GM19023 (cell line): ENCODE results near the gene POLR3F.
"Not testable (repeated sequence)": the region's sequence is repeated elsewhere in the genome, so short reads cannot be mapped to it uniquely, and the experiment has no call there.

Source experiments
- ATAC-seq: cut with Tn5 transposase; IDR thresholded peaks from one replicate; pipeline ENCODE4 v1.9.1; 2021; ENCODE audit warnings: mild to moderate bottlenecking, moderate library complexity; ENCODE audit not compliant: unreplicated experiment

POLR3F gene, protein sequence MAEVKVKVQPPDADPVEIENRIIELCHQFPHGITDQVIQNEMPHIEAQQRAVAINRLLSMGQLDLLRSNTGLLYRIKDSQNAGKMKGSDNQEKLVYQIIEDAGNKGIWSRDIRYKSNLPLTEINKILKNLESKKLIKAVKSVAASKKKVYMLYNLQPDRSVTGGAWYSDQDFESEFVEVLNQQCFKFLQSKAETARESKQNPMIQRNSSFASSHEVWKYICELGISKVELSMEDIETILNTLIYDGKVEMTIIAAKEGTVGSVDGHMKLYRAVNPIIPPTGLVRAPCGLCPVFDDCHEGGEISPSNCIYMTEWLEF

DNA sequence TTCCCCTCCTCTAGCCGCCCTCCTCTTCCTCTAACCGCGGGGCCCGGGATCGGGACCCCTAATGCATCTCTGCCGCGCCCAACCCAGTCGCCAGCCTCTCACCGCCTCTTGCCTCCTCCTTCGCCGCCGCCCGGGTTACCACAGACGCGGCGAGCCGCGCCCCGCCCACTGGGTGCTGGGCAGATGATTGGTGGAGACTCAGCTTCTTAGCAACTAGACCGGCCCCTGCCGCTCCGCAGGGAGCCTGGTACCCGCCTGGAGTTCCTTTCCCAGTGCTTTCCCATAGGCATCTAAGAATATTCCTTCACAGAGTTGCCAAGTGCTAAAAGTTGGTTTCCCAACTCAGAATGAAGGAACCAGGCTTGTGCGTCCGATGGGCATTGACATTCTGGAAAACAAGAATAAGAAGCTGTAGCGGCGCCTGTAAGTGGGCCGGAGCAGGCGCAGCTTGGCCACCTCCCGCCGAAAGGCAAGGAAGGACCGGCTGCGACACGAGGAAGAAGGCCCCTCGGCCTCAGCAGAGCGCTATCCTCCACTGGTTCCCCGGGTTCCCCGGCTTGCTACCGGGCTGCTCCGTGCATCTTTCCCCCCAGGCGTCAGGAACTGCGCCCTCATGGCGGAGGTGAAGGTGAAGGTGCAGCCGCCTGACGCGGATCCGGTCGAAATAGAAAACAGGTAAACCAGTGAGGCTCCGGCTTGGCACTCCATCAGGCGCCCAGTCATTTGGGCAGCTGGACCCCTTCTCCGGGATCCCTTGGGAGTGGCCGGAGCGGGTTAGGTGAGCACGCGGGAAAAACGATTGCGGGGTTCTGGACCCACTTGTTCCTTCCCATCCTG is at the start of gene POLR3F, which contains the start of gene DZANK1:
Gene POLR3F (plus strand): TSS at position 497 of the 837 bp plus-strand sequence. CDS start 117 bp downstream, at position 614.
Gene DZANK1 (minus strand): TSS at position 137 of the 837 bp plus-strand sequence. CDS start 1,672 bp downstream, outside the sequence.
- peak; percentile 99 for ATAC-seq

DNA sequence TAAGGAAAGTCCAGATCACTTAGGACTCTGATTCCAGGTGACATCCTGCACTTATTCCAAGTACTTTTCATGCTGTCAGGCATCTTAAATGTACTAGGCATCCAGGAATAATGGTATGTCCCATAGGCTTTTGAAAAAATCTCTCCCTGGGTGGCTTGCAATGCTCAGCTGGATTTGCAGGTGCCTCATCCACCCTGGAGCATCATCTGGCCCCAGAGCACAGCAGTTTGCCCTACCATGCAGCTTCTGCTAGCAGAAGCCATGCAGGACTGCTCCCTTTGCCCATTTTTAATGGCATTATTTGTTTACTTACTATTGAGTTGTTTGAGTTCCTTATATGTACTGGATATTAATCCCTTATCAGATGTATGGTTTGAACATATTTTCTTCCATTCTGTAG is 45.6 kb upstream of the POLR3F start:
- no peak for ATAC-seq

DNA sequence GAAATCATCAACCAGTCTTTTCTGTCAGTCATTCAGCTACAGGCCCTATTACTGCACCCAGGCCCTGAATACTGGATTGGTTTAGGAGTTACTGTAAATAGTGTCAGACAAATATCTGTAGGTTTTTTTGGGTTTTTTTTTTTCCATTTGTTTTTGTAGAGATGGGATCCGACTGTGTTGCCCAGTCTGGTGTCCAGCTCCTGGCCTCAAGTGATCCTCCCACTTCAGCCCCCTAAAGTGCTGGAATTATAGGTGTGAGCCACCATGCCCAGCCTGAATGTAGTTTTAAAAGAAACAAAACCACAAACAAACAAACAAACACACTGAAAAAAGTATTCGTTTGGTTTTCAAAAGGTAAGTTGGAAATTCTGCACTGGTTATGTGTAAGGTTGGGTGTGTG is 40.0 kb upstream of the POLR3F start:
- ATAC-seq = no peak

DNA sequence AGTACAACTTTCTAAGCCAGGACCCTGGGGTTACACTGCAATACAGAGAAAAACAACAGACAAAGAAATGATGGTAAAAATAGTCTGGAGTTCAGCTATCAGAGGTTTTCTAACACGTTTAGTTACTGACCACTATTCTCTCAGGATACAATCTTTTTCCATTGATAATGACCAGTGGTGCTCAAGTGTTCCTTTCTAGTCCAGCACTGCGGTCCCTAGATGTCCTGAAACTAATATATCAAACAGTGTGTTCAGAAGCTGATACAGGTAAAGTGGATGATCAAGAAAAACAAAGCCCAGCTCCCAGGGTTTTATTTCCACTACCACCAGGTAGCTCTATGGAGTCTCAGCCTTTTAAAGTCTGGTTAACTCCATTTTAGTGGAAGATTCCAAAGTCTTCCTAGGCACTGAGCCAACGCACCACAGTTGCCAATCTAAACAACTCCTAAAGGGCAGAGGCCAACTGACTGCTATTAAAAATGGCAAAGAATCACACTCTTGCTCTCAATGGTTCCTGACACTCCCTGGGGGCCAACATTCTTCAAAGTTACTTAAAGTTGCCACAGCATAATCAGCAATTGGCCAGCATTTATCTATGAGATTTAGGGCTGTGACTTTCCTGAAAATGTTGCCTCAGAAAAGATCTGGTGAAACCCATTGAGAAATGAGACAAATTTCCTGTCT is 38.6 kb upstream of the POLR3F start:
- ATAC-seq = no peak

DNA sequence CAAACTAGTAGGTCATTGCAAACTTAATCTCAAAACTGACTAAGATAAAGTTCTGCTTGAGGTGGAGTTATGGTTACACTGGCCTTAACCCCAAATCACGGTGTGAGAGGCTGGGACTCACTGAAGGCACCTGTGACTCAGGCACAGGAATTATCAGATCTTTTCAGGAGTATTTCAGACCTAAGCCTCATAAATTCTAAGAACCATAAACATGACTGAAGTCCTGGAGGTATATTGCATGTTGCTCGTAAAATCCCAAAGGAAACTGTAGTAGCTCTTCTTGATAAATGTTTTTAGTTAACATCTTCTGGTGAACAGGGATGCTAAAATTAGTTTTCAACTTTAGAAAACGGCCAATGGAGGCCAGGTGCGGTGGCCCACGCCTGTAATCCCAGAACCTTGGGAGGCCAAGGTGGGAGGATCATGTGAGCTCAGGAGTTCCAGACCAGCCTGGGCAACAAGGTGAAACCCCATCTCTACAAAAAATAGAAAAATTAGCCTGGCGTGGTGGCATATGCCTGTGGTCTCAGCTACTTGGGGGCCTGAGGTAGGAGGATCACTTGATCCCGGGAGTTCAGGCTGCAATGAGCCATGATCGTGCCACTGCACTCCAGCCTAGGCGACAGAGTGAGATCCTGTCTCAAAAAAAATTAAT is 36.9 kb upstream of the POLR3F start:
- no peak for ATAC-seq

DNA sequence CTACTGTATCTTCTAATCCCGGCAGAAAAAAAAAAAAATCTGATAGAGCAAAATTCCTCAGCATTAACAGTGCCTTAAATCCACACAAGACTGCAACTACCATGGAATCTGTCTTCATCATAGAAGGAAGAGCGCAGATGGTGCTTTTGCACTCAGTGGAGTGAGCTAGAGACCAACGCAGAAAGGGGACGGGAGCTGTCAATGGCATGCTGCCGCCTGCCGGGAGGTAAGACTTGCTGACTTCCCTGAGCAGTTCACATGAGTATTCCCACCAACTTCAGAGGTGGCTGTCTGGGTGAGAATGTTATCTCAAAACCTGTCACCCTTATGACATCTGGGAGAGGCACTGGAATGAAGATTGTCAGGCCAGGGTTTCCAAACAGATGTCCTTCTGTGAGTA is 36.0 kb upstream of the POLR3F start:
- ATAC-seq = no peak

DNA sequence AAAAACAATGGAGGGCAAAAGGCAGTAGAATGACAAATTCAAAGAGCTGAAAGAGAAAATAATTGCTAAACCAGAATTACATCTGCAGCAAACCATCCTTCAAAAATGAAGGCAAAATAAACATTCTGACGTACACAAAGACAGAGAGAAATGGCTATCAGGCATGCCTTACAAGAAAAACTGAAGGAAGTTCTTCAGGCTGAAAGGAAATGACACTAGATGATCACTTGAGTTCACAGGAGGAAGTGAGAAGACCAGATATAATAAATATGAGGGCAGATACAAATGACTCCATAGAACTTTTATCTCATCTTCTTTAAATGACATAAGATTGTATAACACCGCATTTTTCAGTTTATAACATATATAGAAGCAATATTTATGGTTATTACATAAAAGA is 30.3 kb upstream of the POLR3F start:
- ATAC-seq = no peak

DNA sequence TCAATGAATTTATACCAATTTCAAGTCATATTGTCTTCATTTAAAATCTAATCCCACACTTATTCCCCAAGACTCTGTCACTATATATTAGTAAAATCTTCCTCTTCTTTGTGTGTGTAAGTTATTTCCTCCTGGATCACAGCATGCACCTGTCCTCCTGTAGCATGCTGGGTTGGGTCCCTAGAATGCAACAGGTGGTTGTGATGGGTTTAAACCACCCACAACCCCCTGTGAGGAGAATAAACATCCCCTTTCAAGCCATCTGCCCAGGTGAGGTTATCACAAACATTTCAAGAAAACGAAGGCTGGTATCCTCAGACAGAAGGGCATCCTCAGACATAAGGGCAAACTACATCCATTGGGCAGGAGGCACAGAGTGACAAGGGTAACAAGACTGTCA is 26.8 kb upstream of the POLR3F start:
- ATAC-seq = no peak

DNA sequence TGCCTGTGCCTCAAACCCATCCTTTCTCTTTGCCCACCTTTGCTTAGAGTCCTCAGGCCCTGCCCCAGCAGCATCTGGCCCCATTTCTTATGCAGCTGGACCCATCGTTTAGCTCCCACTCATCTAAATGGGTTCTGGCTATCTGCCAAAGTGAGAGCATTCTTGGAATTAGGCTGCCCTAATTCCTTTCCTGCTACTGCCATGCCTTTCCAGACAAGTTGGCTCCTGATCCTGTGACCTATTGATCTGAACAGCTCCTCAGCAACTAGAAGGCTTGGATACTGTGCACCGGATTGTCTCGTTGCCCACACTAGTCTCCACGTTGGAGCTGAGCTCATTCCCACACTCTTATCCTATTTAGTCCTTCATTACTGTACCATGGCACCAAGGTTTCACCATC is 23.3 kb upstream of the POLR3F start:
- no peak for ATAC-seq

DNA sequence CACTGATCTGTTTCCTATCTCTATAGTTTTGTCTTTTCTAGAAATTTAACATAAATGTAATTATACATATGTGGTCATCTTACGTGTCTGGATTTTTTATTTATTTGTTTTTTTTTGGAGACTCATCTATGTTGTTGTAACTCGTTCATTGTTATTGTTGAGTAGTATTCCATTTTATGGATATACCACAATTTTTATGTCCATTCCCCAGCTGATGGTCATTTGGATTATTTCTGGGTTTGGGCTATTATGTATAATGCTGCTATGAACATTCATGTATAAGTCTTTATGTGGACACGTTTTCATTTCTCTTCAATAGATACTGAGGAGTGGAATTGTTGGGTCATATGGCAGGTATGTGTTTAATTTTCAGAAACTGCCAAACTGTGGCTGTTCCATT is 10.6 kb upstream of the POLR3F start:
- ATAC-seq = no peak

DNA sequence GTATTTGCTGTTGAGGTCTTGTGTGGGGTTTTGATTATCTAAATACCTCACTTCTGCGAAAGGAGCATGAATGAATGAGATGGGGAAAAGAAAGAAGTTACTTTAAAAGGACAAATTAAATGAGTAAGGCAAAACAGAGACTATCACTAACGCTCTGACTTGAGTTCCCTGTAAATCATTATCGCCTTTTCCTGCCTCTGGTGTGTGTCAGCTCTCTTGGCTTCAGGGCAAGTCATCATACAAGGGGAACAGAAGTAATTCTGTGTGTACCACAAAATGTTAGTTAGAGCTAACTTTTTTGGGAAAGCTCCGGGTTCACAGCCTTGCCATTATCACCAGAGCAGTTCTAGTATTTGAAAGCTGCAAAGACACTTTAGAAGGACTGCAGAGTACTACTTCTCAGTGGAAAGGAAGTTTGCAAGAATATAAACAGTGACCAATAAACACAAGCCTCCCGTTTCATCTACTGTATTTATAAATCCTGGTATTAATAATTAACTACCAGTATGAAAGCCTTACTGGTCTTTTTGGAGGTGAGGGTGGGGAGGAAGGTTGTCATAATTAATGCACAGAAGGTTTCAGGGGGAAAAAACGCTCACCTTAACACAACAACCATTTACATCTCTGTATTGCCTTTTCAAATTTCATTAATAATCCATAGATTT is 1.5 kb upstream of the POLR3F start:
- no peak for ATAC-seq

DNA sequence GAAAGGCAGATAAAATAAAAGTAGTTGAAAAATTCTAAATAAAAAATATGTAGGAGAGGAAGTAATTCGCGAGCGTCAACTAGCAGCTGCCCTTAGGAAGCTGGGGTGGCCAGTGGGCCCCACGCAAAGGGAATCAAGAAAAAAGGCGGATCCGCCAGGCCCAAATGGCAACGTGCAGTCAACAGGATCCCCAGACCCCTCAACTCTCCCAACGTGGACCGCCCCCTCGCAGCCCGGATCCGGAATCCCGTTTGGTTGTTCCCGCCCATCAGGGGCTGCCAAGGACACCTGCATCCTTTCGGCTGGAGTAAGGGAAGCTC is 656 bp upstream of the POLR3F start:
- peak; percentile 46 for ATAC-seq

DNA sequence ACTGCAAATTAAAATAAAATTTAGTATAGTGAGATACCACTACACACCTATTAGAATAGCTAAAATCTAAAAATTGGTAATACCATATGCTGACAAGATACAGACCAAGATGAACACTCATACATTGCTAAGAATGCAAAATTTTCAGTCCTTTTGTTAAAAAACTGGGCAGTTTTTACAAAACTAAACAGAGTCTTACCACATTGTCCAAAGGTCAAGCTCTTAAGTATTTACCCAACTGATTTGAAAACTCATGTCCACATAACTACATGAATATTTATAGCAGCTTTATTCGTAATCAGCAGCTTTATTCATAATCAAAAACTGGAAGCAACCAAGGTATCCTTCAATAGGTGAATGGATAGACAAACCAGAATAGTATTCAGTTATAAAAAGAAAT is 10.0 kb downstream of the POLR3F start:
- ATAC-seq = no peak

DNA sequence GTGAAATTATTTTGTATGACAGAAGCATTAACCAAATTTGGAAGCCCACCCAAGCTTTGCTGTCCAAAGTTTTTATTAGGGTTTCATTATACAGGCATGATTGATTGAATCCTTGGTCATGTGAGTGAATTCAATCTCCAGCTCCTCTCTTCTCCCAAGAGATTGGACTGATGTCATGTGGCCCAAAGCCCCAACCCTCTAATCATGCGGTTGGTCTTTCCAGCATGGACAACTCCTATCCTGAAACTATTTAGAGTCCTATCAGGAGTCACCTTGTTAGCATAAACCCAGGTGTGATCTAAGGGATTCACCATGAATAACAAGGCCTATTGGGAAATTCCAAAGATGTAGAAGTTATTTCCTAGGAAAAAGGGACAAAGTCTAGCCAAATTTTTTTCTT is 10.6 kb downstream of the POLR3F start:
- no peak for ATAC-seq

DNA sequence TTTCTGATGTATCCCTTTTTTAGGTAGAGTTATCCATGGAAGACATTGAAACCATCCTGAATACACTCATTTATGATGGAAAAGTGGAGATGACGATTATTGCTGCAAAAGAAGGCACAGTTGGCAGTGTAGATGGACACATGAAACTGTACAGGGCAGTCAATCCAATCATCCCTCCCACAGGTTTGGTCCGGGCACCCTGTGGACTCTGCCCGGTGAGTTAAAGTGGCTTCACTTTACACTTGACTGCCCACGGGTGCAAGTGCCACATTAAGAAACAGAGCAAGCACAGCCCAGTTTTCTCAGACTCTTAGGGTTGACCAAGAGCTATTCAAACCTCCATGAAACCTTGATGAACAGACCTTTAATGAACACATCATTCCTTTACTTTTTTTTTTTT is 14.4 kb downstream of the POLR3F start:
- ATAC-seq = no peak

DNA sequence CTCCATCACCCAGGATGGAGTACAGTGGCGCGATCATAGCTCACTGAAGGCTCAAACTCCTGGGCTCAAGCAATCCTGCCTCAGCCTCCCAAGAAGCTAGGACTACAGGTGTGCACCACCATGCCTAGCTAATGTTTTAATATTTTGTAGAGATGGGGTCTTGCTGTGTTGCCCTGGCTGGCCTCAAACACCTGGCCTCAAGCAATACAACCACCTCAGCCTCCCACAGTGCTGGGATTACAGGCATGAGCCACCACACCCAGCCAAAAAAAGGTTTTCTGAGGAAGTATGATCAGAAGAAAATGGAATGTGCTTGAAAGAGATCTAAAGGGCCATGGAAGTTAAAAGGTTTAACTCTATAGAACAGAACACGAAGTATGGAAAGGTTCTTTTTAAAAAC is 21.1 kb downstream of the POLR3F start:
- ATAC-seq = no peak

DNA sequence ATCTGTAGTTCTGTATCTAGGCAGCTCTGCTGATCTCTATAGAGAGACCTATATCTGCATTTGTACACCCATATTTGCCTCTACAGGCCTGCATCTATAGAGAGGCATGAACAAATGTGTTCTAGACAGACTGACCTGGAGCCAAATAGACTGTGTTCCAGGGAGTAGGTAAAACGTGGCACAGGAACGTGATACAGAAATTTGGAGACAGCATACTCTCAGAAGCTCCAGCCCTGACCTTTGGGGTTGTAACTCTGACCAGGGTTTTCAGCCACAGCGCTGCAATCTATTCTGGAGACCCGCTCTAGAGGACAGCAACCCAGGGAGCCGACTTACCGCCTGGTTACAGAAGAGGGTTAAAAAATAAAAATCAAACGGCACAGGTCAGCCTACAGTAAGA is 28.9 kb downstream of the POLR3F start:
- no peak for ATAC-seq

DNA sequence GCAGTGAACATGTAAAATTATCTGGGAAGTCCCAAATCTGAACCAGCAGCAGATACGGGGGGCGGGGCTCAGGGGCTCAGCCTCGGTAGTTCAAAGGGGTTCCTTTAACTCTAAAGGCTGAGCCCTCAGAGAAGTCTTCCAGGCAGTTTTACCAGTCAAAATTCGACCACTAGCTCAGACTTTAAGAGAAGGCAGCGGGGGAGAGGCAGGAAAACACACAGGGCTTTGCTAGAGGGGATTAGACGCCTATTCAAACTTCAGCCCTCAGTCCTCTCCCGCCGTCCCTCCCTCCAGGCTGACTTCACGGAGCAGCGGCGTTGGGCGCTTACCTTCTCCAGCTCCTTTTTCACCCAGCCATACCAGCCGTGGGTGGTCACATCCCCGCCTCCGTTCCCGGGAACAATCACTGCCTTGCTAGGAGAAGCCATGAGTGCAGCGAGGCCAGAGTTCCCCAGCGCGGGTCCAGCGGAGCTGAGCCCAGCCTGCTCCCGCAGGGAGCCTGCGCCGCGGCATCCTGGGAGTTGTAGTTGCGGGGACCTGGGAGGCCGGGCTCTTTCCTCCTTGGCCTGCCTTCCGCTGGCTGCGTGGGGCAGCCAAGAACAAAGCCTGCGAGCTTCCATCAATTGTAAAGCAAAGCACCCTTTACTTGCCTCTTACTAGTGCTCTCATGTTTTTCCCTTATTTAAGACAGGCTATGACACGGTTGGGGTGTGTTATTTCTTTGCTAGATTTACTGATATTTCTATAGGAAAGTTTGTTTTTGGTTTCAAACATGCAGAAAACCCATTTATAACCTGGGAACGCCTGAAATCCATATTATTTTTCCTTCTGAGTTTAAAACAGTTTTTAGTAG is 29.8 kb downstream of the POLR3F start, which contains the start of gene RBBP9:
Gene RBBP9 (minus strand): TSS at position 486 of the 853 bp plus-strand sequence. CDS start 58 bp downstream, at position 428.
- peak; percentile 97 for ATAC-seq

DNA sequence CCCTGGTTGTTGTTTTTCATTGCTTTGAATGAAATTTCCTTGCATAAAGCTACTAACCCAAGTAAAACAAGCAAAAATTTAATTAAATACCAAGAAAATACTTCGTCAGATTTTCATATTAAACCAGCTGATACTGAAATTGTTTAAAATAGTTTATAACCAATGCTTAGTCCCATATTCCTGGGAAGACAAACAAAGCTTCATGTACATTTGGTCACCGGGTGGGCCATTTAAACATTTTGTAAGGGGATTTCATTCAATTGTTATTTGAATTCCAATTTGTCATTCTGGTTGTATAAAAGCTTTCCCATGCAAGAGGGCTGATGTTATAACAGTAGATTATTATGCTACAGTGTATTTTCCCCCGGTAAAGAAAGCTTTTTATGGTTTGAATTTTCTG is 30.4 kb downstream of the POLR3F start:
- no peak for ATAC-seq

DNA sequence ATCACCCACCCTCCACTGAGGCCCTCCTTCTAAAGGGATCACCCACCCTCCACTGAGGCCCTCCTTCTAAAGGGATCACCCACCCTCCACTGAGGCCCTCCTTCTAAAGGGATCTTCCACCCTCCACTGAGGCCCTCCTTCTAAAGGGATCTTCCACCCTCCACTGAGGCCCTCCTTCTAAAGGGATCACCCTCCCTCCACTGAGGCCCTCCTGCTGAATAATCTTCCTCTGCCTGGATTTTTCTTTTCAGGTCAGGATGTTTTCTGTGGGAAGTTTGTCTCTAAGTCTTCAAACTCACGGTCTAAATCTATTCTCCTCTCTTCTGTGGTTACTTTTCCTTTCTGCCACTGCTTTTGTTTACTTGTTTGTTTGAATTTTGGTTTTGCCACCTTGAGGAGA is 34.5 kb downstream of the POLR3F start:
- ATAC-seq = not testable (repeated sequence)
